Liver (tissue), 9 donors: ENCODE results near the gene MYRF. TPM values are rescaled to one million over a fixed set of nuclear protein-coding genes. Genes with fewer than 3 reads are reported as not detected.

ENCODE experiments used
- DNase-seq: peaks from one replicate; pipeline ENCODE4 v3.0.0-alpha.2; 2017; ENCODE audit warnings: low spot score
- H3K27ac ChIP-seq, 2 donors: one replicate each; pipeline ENCODE4 v1.7.0; 2013; ENCODE audit warnings: inconsistent platforms in 2 of 2, low read length in 2 of 2, control low read depth in 1 of 2, low read depth in 1 of 2, mild to moderate bottlenecking in 1 of 2
- H3K27me3 ChIP-seq, 4 donors: one replicate each; pipeline versions ENCODE4 v1.6.1 to v1.7.0; 2013; ENCODE audit warnings: low read length in 3 of 4, inconsistent platforms in 1 of 4, mild to moderate bottlenecking in 1 of 4, moderate library complexity in 1 of 4; ENCODE audit not compliant: control insufficient read depth in 4 of 4, insufficient read depth in 4 of 4
- H3K36me3 ChIP-seq, 4 donors: one replicate each; pipeline versions ENCODE4 v1.6.1 to v1.7.0; 2013; ENCODE audit warnings: low read length in 3 of 4, mild to moderate bottlenecking in 3 of 4, low read depth in 1 of 4, moderate library complexity in 1 of 4; ENCODE audit not compliant: control insufficient read depth in 4 of 4, insufficient read depth in 3 of 4
- H3K4me1 ChIP-seq, 4 donors: one replicate each; pipeline versions ENCODE4 v1.6.1 to v1.7.0; 2013; ENCODE audit warnings: low read length in 3 of 4, mild to moderate bottlenecking in 3 of 4, moderate library complexity in 1 of 4; ENCODE audit not compliant: control insufficient read depth in 4 of 4, insufficient read depth in 4 of 4
- H3K4me3 ChIP-seq, 3 donors: one replicate each; pipeline versions ENCODE4 v1.6.1 to v1.7.0; 2013; ENCODE audit warnings: low read length in 3 of 3, control low read depth in 1 of 3, low read depth in 1 of 3, mild to moderate bottlenecking in 1 of 3
- H3K9ac ChIP-seq, 2 donors: one replicate each; pipeline ENCODE4 v1.7.0; 2013; ENCODE audit warnings: low read length in 2 of 2, mild to moderate bottlenecking in 2 of 2, moderate library complexity in 2 of 2, control low read depth in 1 of 2, low read depth in 1 of 2
- H3K9me3 ChIP-seq, 4 donors: one replicate each; pipeline versions ENCODE4 v1.6.1 to v1.7.0; 2013; ENCODE audit warnings: low read length in 3 of 4; ENCODE audit not compliant: control insufficient read depth in 4 of 4
- ATF3 ChIP-seq: IDR thresholded peaks from 2 replicates; pipeline ENCODE4 v1.6.1; 2016; ENCODE audit warnings: antibody characterized with exemption
- CTCF ChIP-seq: fragments of 150-350 bp; IDR thresholded peaks from 2 replicates; pipeline ENCODE4 v1.5.1; 2017; ENCODE audit warnings: improper control_type of control experiment, low read depth, low read length; ENCODE audit not compliant: missing input control
- EGR1 ChIP-seq, 2 donors: IDR thresholded peaks; 2 replicates each; pipeline ENCODE4 v1.6.1; 2016 to 2018; ENCODE audit warnings: antibody characterized with exemption in 2 of 2, low read depth in 2 of 2
- FOXA1 ChIP-seq: IDR thresholded peaks from 2 replicates; pipeline ENCODE4 v1.6.1; 2016; ENCODE audit warnings: antibody characterized with exemption
- FOXA2 ChIP-seq: IDR thresholded peaks from 2 replicates; pipeline ENCODE4 v1.6.1; 2016; ENCODE audit warnings: antibody characterized with exemption
- GABPA ChIP-seq, 2 donors: IDR thresholded peaks in 1 of 2; conservative IDR thresholded peaks in 1 of 2; 2 replicates each; pipeline ENCODE4 v1.6.1; 2016; ENCODE audit warnings: antibody characterized with exemption in 2 of 2, mild to moderate bottlenecking in 1 of 2, moderate library complexity in 1 of 2
- HNF4A ChIP-seq, 2 donors: conservative IDR thresholded peaks; 2 replicates each; pipeline ENCODE4 v1.6.1; 2016; ENCODE audit warnings: antibody characterized with exemption in 2 of 2, mild to moderate bottlenecking in 2 of 2
- HNF4G ChIP-seq: IDR thresholded peaks from 2 replicates; pipeline ENCODE4 v1.6.1; 2016; ENCODE audit warnings: antibody characterized with exemption
- JUND ChIP-seq, 2 donors: IDR thresholded peaks; 2 replicates each; pipeline ENCODE4 v1.6.1; 2016; ENCODE audit warnings: antibody characterized with exemption in 2 of 2
- NR2F2 ChIP-seq: IDR thresholded peaks from 2 replicates; pipeline ENCODE4 v1.6.1; 2016; ENCODE audit warnings: antibody characterized with exemption
- RAD21 ChIP-seq, 2 donors: IDR thresholded peaks; 2 replicates each; pipeline ENCODE4 v1.6.1; 2016; ENCODE audit warnings: antibody characterized with exemption in 2 of 2, mild to moderate bottlenecking in 2 of 2
- RXRA ChIP-seq, 2 donors: IDR thresholded peaks; 2 replicates each; pipeline ENCODE4 v1.6.1; 2017 to 2018; ENCODE audit warnings: antibody characterized with exemption in 2 of 2, mild to moderate bottlenecking in 1 of 2
- SP1 ChIP-seq: IDR thresholded peaks from 2 replicates; pipeline ENCODE4 v1.6.1; 2018; ENCODE audit warnings: antibody characterized with exemption, mild to moderate bottlenecking
- TAF1 ChIP-seq: conservative IDR thresholded peaks from 2 replicates; pipeline ENCODE4 v1.6.1; 2016; ENCODE audit warnings: antibody characterized with exemption, mild to moderate bottlenecking
- YY1 ChIP-seq: IDR thresholded peaks from 2 replicates; pipeline ENCODE4 v1.6.1; 2016; ENCODE audit warnings: antibody characterized with exemption, mild to moderate bottlenecking
- WGBS: extraction: QIAGEN DNeasy Blood & Tissue Kit; methylation state at CpG from one replicate; pipeline ENCODE4 v1.1.7; 2013; 5-methylcytosine and 5-hydroxymethylcytosine counted together
- polyA plus RNA-seq, 2 donors: library from polyadenylated mRNA; stranded (reverse) in 1 of 2; unstranded in 1 of 2; fragments of 200-250 nt in 1 of 2; fragments of >200 nt in 1 of 2; fragmentation: Nextera tagmentation in 1 of 2; extraction: Ambion mirVana in 1 of 2; gene quantifications; one replicate each; pipeline versions ENCODE4 v1.2.1 to v1.2.3, GENCODE V29; 2013 to 2015
- total RNA-seq, 2 donors: library from RNA; depleted of rRNA; stranded (reverse); fragments of >200 nt; gene quantifications; one replicate each; pipeline ENCODE4 v1.2.3, GENCODE V29; 2014
- TF ChIP-seq, protein P1 (sequence below): IDR thresholded peaks from 2 replicates; pipeline ENCODE4 v1.6.1; 2016; ENCODE audit warnings: antibody characterized with exemption, mild to moderate bottlenecking
- TF ChIP-seq, protein P2 (sequence below): IDR thresholded peaks from 2 replicates; pipeline ENCODE4 v1.6.1; 2016; ENCODE audit warnings: antibody characterized with exemption
- TF ChIP-seq, protein P3 (sequence below): IDR thresholded peaks from 2 replicates; pipeline ENCODE4 v1.6.1; 2016; ENCODE audit warnings: antibody characterized with exemption
- donor health status: healthy.
- donor health status: healthy.
- donor health status: healthy.
- donor health status: healthy.
- donor health status: healthy.

Gene MYRF
- total and polyA plus RNA-seq, 4 donors = 3.5 to 6.5 (median 4.4) TPM

DNA sequence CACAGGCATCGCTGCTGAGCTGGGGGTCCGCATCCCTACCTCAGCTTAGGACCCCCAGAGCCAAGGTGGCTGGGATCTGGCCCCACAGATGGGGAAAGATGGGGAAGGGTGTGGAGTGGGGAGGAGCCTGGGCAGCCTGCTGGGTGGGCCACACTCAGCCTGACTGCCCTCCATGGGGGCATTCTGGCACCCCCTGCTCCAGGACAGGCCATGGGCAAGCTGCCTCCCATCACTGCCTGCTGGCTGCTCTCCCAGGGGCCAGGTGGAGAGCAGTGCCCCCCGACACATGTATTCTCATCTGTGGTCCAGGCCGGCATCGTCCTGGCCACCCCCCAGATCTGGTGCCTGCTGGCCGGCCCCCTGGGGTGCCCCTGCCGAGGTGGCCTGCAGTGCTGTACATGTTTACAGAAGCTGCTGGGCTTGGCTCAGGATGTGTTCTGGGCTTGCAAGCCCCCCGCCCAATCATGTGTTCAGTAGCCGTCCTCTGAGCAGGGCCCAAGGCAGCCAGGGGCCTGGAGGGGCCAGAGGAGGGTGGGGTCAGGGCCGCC lies 7.8 kb upstream of the MYRF start:
- no peaks in the 10 kb centered on the region for H3K36me3 ChIP-seq
- TF ChIP-seq, protein P1, sequence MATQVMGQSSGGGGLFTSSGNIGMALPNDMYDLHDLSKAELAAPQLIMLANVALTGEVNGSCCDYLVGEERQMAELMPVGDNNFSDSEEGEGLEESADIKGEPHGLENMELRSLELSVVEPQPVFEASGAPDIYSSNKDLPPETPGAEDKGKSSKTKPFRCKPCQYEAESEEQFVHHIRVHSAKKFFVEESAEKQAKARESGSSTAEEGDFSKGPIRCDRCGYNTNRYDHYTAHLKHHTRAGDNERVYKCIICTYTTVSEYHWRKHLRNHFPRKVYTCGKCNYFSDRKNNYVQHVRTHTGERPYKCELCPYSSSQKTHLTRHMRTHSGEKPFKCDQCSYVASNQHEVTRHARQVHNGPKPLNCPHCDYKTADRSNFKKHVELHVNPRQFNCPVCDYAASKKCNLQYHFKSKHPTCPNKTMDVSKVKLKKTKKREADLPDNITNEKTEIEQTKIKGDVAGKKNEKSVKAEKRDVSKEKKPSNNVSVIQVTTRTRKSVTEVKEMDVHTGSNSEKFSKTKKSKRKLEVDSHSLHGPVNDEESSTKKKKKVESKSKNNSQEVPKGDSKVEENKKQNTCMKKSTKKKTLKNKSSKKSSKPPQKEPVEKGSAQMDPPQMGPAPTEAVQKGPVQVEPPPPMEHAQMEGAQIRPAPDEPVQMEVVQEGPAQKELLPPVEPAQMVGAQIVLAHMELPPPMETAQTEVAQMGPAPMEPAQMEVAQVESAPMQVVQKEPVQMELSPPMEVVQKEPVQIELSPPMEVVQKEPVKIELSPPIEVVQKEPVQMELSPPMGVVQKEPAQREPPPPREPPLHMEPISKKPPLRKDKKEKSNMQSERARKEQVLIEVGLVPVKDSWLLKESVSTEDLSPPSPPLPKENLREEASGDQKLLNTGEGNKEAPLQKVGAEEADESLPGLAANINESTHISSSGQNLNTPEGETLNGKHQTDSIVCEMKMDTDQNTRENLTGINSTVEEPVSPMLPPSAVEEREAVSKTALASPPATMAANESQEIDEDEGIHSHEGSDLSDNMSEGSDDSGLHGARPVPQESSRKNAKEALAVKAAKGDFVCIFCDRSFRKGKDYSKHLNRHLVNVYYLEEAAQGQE = no peak
- no peak for TF ChIP-seq JUND (IDR thresholded peaks at IDR 0.05)

GRCh38 chr11:61745781-61746441 lies 6.5 kb upstream of the MYRF start:
- TF ChIP-seq RXRA (IDR thresholded peaks at IDR 0.05) (no peak), RAD21 (IDR thresholded peaks at IDR 0.05) (no peak), CTCF (no peak), NR2F2 (no peak), TAF1 (no peak), GABPA (IDR thresholded peaks at IDR 0.05 in 1 of 2, conservative IDR thresholded peaks at IDR 0.05 in 1 of 2) (no peak), FOXA1 (no peak), YY1 (no peak), FOXA2 (no peak), HNF4G (no peak), JUND (IDR thresholded peaks at IDR 0.05) (no peak), SP1 (no peak), ATF3 (no peak), HNF4A (conservative IDR thresholded peaks at IDR 0.05) (no peak), EGR1 (IDR thresholded peaks at IDR 0.05; ENCODE audit: low read depth in 2 of 2) (no peak)
- TF ChIP-seq, protein P2, sequence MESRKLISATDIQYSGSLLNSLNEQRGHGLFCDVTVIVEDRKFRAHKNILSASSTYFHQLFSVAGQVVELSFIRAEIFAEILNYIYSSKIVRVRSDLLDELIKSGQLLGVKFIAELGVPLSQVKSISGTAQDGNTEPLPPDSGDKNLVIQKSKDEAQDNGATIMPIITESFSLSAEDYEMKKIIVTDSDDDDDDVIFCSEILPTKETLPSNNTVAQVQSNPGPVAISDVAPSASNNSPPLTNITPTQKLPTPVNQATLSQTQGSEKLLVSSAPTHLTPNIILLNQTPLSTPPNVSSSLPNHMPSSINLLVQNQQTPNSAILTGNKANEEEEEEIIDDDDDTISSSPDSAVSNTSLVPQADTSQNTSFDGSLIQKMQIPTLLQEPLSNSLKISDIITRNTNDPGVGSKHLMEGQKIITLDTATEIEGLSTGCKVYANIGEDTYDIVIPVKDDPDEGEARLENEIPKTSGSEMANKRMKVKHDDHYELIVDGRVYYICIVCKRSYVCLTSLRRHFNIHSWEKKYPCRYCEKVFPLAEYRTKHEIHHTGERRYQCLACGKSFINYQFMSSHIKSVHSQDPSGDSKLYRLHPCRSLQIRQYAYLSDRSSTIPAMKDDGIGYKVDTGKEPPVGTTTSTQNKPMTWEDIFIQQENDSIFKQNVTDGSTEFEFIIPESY = no peak
- TF ChIP-seq, protein P1 = no peak
- TF ChIP-seq, protein P3, sequence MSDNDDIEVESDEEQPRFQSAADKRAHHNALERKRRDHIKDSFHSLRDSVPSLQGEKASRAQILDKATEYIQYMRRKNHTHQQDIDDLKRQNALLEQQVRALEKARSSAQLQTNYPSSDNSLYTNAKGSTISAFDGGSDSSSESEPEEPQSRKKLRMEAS = no peak
- H3K27me3 ChIP-seq = no peaks in the 10 kb centered on the region
- no peaks in the 10 kb centered on the region for H3K9me3 ChIP-seq
- WGBS = 80% methylated on average over 15 of the region's 15 CpGs
- no peaks in the 10 kb centered on the region for H3K36me3 ChIP-seq
- no peak overlapping the region for H3K4me3 ChIP-seq
- DNase-seq = no peak
- peaks cover 0 to 8% (median 5%) of the 10 kb centered on the region in 4 donors for H3K4me1 ChIP-seq
- no peak overlapping the region for H3K27ac ChIP-seq
- no peak overlapping the region for H3K9ac ChIP-seq

More for the DNA sequence above, 7.8 kb upstream of the MYRF start:
- Histone ChIP-seq H3K27me3 (no peaks in the 10 kb centered on the region), H3K9me3 (no peaks in the 10 kb centered on the region), H3K9ac (no peak overlapping the region), H3K4me3 (no peak overlapping the region), H3K4me1 (peaks cover 0 to 8% (median 5%) of the 10 kb centered on the region in 4 donors), H3K27ac (no peak overlapping the region)
- 86% methylated on average over 10 of the region's 10 CpGs for WGBS
- DNase-seq = no peak
